Measurements from ENCODE around the gene C11orf91.

GRCh38 chr11:33723238-33723881 is 22.7 kb upstream of the C11orf91 start:
- TF ChIP-seq CTCF (conservative IDR thresholded peaks at IDR 0.05 in 1 of 2, IDR thresholded peaks at IDR 0.05 in 1 of 2; ENCODE audit: low read depth in 1 of 2, low read length in 2 of 2) (no peak), EZH2 (IDR thresholded peaks at IDR 0.05; ENCODE audit: low read length, missing control alignments) (no peak)

Measured in fibroblast of lung (primary cell).